ENCODE measurements around the gene TFPI. TPM values are rescaled to one million over a fixed set of nuclear protein-coding genes. Genes with fewer than 3 reads are reported as not detected.

The TFPI gene
- polyA plus RNA-seq, 2 of the 4 experiments (the other 2 are of a cell fraction): 14.3 to 104 TPM

GRCh38 chr2:187548656-187549055 is 5.6 kb downstream of the TFPI start:
- Histone ChIP-seq H3K4me2 (peak overlapping the region; percentile 93), H3K4me1 (peaks cover 76% of the 10 kb centered on the region), H3K27ac (peak overlapping the region; percentile 68 to 92), H3K9me3 (no peaks in the 10 kb centered on the region), H3K4me3 (no peak overlapping the region)
- DNase-seq (ENCODE audit: low read depth in 1 of 2, low spot score in 1 of 2) (no peak), ATAC-seq (no peak), FAIRE-seq (no peak)
- CTCF ChIA-PET: interaction anchor here (1.6 to 8.7 kb wide), 4 partner anchors 8 to 49 kb away, joined by 4 to 56 read pairs (median 18); no protein-coding TSS in a partner anchor
- TF ChIP-seq ZFP36 (IDR thresholded peaks at IDR 0.05; ENCODE audit: borderline replicate concordance, partially characterized antibody) (no peak), PBX3 (IDR thresholded peaks at IDR 0.05) (no peak), BCL3 (IDR thresholded peaks at IDR 0.05) (no peak), EHMT2 (IDR thresholded peaks at IDR 0.05; ENCODE audit: low read depth) (no peak), SREBF2 (IDR thresholded peaks at IDR 0.05) (no peak), TFCP2L1 (CRISPR knock-in tag; IDR thresholded peaks at IDR 0.05) (no peak), CBX8 (IDR thresholded peaks at IDR 0.05) (no peak), BHLHE40 (IDR thresholded peaks at IDR 0.05; ENCODE audit: low read depth, low read length) (no peak), RAD21 (conservative IDR thresholded peaks at IDR 0.05 in 1 of 2, IDR thresholded peaks at IDR 0.05 in 1 of 2) (no peak), HES2 (IDR thresholded peaks at IDR 0.05) (no peak), KDM5A (IDR thresholded peaks at IDR 0.05) (no peak), ATOH8 (CRISPR knock-in tag; IDR thresholded peaks at IDR 0.05; ENCODE audit: low read depth) (no peak), ELK1 (IDR thresholded peaks at IDR 0.05; ENCODE audit: low read depth, low read length) (no peak), RFX5 (IDR thresholded peaks at IDR 0.05) (no peak)
- POLR2A ChIA-PET: interaction anchor here (1.5 kb wide), 1 partner anchor 49 kb away, joined by 5 read pairs; no protein-coding TSS in a partner anchor

- Histone ChIP-seq H3K27ac (peak overlapping the region; percentile 89 to 92), H3K4me2 (peak overlapping the region; percentile 93), H3K4me3 (no peak overlapping the region), H3K4me1 (peaks cover 86% of the 10 kb centered on the region), H3K9me3 (no peaks in the 10 kb centered on the region)
- ChIA-PET POLR2A (interaction anchor here (1.0 to 1.6 kb wide), 2 partner anchors 28 to 745 kb away, joined by 3 to 4 read pairs; partner anchors contain the start of gene GULP1), CTCF (interaction anchor here (1.2 to 8.7 kb wide), 5 partner anchors 7 to 48 kb away, joined by 3 to 56 read pairs (median 4); no protein-coding TSS in a partner anchor)
- 0% methylated on average over 2 of the region's 2 CpGs for WGBS (ENCODE audit: missing lambda C conversion rate)
- FAIRE-seq: peak; percentile 97
- ATAC-seq: peak; percentile 87 to 97
- peak; percentile 18 to 96 for DNase-seq (ENCODE audit: low read depth in 1 of 2, low spot score in 1 of 2)
- peak; percentile 90 for TF ChIP-seq PBX3 (IDR thresholded peaks at IDR 0.05)
- peak; percentile 97 for TF ChIP-seq FOSL2 (IDR thresholded peaks at IDR 0.05)
- peak; percentile 99 for TF ChIP-seq FOSL2 (CRISPR knock-in tag; IDR thresholded peaks at IDR 0.05)
- peak; percentile 56 to 76; a peak in 2 of 5 replicates for TF ChIP-seq EP300 (IDR thresholded peaks at IDR 0.05)
- TF ChIP-seq TFCP2L1 (CRISPR knock-in tag; IDR thresholded peaks at IDR 0.05): no peak
- TF ChIP-seq RARB (CRISPR knock-in tag; IDR thresholded peaks at IDR 0.05): no peak; the same call in 1 of the 2 replicates
- TF ChIP-seq SMC3 (IDR thresholded peaks at IDR 0.05): 0 out of 3 replicates have a peak, but pooled peaks have one; percentile 21
- TF ChIP-seq NFE2L2 (conservative IDR thresholded peaks at IDR 0.05; ENCODE audit: low read length): no peak
- TF ChIP-seq CTCF (IDR thresholded peaks at IDR 0.05): no peak
- no peak for TF ChIP-seq BHLHE40 (IDR thresholded peaks at IDR 0.05; ENCODE audit: low read depth, low read length)
- TF ChIP-seq TP53 (CRISPR knock-in tag; IDR thresholded peaks at IDR 0.05): no peak
- TF ChIP-seq HEYL (CRISPR knock-in tag; IDR thresholded peaks at IDR 0.05): no peak; the same call in 1 of the 2 replicates
- no peak for TF ChIP-seq CHD2 (IDR thresholded peaks at IDR 0.05; ENCODE audit: low read length, partially characterized antibody)
- no peak for TF ChIP-seq EHMT2 (IDR thresholded peaks at IDR 0.05; ENCODE audit: low read depth)
Observed at GRCh38 chr2:187547353-187547979, 6.8 kb downstream of the TFPI start.

All from A549 (cell line).